ENCODE measurements around the gene PRKG1. TPM values are rescaled to one million over a fixed set of nuclear protein-coding genes. Genes with fewer than 3 reads are reported as not detected.
"Not testable (repeated sequence)": the region's sequence is repeated elsewhere in the genome, so short reads cannot be mapped to it uniquely, and the experiment has no call there.

The PRKG1 gene
- total and polyA plus RNA-seq, 8 donors: 1.2 to 9.6 (median 2.9) TPM

GRCh38 chr10:51569467-51569866 is 495.2 kb downstream of the PRKG1 start:
- H3K4me1 ChIP-seq: no peaks in the 10 kb centered on the region
- no peaks in the 10 kb centered on the region for H3K27me3 ChIP-seq
- no peak for ATAC-seq
- WGBS, 2 donors: 71 to 74% methylated on average over 3 of the region's 3 CpGs
- no peak for TF ChIP-seq CTCF (IDR thresholded peaks at IDR 0.05)
- no peak overlapping the region for H3K27ac ChIP-seq
- intact Hi-C loops (cut with DNase I): no loop called here
- DNase-seq: no peak
- no peaks in the 10 kb centered on the region for H3K36me3 ChIP-seq
- H3K4me3 ChIP-seq: no peak overlapping the region
- H3K9me3 ChIP-seq: no peaks in the 10 kb centered on the region
- FAIRE-seq: no peak

GRCh38 chr10:51574248-51575048 is 500.2 kb downstream of the PRKG1 start:
- H3K4me3 ChIP-seq: no peak overlapping the region
- H3K27me3 ChIP-seq: no peaks in the 10 kb centered on the region
- WGBS, 2 donors: 76 to 77% methylated on average over 2 of the region's 2 CpGs
- FAIRE-seq (no peak), ATAC-seq (no peak), DNase-seq (no peak)
- H3K36me3 ChIP-seq: no peaks in the 10 kb centered on the region
- no peak for TF ChIP-seq CTCF (IDR thresholded peaks at IDR 0.05)
- H3K4me1 ChIP-seq: no peaks in the 10 kb centered on the region
- no peak overlapping the region for H3K27ac ChIP-seq
- no peaks in the 10 kb centered on the region for H3K9me3 ChIP-seq
- intact Hi-C loops (cut with DNase I): no loop called here

GRCh38 chr10:51581196-51581595 is 506.9 kb downstream of the PRKG1 start:
- H3K27me3 ChIP-seq; intact Hi-C loops (cut with DNase I); H3K36me3 ChIP-seq; DNase-seq; ATAC-seq; FAIRE-seq; H3K9me3 ChIP-seq; H3K27ac ChIP-seq; H3K4me1 ChIP-seq; H3K4me3 ChIP-seq: not testable (repeated sequence)
- 86 to 89% methylated on average over 6 of the region's 6 CpGs for WGBS, 2 donors

GRCh38 chr10:51583976-51584375 is 509.7 kb downstream of the PRKG1 start:
- no peak for FAIRE-seq
- Histone ChIP-seq H3K27ac (no peak overlapping the region), H3K4me3 (no peak overlapping the region), H3K36me3 (no peaks in the 10 kb centered on the region), H3K27me3 (no peaks in the 10 kb centered on the region), H3K4me1 (no peaks in the 10 kb centered on the region), H3K9me3 (no peaks in the 10 kb centered on the region)
- no peak for TF ChIP-seq CTCF (IDR thresholded peaks at IDR 0.05)
- intact Hi-C loops (cut with DNase I): no loop called here
- no peak for DNase-seq
- no peak for ATAC-seq

GRCh38 chr10:51585742-51586141 is 511.5 kb downstream of the PRKG1 start:
- DNase-seq: no peak
- 60 to 63% methylated on average over 7 of the region's 7 CpGs for WGBS, 2 donors
- no peaks in the 10 kb centered on the region for H3K36me3 ChIP-seq
- no peak overlapping the region for H3K4me3 ChIP-seq
- no peak for TF ChIP-seq CTCF (IDR thresholded peaks at IDR 0.05)
- no peak for FAIRE-seq
- H3K27ac ChIP-seq: no peak overlapping the region
- no peaks in the 10 kb centered on the region for H3K9me3 ChIP-seq
- ATAC-seq: no peak
- H3K27me3 ChIP-seq: no peaks in the 10 kb centered on the region
- intact Hi-C loops (cut with DNase I): no loop called here
- H3K4me1 ChIP-seq: no peaks in the 10 kb centered on the region
